HL-60/S4 treated with retinoic acid at 250 ng/mL for 4 days and 3 days (cell line): ENCODE data around the gene KIF25.
"Not testable (repeated sequence)": the region's sequence is repeated elsewhere in the genome, so short reads cannot be mapped to it uniquely, and the experiment has no call there.

ENCODE experiments used
- in situ Hi-C: fragments of 300-500 bp; cut with MboI; formaldehyde crosslinking; loops from 2 replicates; pipeline ENCODE4 v1.7.0; 2022; ENCODE audit warnings: low sequenced_read_pairs

KIF25 gene

DNA sequence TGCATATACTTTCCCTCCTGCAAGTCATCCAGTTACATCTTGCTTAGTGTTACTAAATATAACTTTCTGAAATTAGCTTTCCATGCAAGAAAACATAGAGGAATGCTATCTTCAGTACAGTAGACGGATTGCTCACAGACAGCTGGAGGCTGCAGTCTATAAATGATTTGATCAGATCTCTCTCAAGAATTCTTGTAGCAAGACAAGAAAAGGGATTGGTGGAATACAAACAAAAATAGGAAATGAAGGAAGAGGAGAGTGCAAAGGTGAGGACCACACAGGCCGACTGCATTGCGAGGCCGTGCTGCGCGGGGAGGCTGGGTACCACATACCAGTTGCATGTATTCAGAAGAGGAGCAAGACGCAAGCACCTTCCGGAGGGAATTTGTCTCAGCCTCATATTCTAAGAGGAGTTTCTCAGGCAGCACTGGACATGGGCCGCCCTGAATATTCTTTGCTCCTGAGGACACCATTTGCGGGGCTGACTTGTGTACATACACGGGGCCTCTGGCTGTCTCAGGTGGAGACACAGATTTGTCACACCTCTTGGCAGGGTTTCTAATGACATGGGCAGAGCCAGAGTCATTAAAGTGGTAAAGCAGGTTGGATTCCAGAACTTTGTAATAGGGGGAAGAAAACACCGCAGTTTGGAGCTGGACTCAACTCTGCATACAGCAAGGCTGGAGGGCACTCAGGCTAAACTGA, 22.7 kb upstream of the KIF25 start:
- in situ Hi-C loops: no loop called here

DNA sequence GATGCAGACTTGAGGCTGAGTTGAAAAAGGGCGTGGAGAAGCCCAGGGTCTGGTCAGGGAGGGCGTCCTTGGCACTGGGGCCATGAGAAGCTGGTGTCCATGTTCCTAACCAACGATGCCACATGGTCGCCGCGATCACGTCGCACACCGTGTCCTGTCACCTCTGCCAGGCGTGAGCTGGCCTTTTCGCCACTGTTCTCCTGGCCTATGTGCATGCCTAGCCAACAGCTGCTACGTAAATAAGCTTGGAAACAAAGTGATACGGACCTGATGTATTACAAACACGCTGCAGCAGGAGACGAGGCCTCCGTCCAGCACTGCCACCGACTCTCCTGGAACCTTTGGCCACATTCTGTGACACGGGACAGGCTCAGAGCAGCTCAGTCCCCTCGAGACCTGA, 22.0 kb upstream of the KIF25 start:
- in situ Hi-C loops: no loop called here

DNA sequence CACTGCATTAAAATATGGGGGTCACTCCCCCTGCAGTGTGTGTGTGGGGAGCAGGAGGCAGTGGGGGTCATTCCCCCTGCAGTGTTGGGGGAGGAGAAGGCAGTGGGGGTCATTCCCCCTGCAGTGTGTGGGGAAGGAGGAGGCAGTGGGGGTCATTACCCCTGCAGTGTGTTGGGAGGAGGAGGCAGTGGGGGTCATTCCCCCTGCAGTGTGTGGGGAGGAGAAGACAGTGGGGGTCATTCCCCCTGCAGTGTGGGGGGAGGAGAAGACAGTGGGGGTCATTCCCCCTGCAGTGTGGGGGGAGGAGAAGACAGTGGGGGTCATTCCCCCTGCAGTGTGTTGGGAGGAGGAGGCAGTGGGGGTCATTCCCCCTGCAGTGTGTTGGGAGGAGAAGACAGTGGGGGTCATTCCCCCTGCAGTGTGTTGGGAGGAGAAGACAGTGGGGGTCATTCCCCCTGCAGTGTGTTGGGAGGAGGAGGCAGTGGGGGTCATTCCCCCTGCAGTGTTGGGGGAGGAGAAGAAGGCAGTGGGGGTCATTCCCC, 21.3 kb upstream of the KIF25 start:
- in situ Hi-C loops: not testable (repeated sequence)

- in situ Hi-C loops: no loop called here
Observed at GRCh38 chr6:167976708-167977107, 20.8 kb upstream of the KIF25 start.

GRCh38 chr6:167977717-167978467, 19.6 kb upstream of the KIF25 start:
- in situ Hi-C loops: no loop called here

GRCh38 chr6:167978607-167979006, 18.9 kb upstream of the KIF25 start:
- in situ Hi-C loops: no loop called here

- in situ Hi-C loops: no loop called here
Observed at GRCh38 chr6:167979436-167980139, 17.9 kb upstream of the KIF25 start.

DNA sequence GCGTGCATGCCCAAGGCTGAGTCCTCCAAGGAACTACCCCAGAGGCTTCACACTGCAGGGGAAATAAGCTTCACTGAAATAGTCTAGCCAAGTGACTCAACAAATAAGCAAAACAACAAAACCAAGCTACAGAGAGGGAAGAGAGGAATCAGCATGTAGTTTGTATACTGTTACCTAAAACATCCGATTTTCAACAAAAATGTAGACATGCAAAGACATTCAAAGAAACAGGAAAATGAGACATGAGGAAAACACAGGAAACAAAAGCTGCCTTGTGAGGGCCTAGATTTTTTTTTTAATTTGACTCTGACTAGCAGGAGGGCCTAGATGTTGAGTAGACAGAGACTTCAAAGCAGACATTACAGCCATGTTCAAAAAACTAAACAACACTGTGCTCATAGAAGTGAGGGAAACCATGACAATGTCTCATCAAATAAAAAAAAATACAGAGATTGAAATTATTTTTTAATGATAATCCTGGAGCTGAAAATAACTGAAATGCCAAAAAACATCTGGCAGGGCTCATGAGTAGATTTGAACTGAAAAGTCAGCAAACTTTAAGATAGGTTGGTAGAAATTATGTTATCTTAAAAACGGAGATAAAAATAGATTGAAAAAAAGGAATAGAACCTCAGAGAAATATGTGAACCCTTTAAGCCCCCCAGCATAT, 16.4 kb upstream of the KIF25 start:
- in situ Hi-C loops: no loop called here

GRCh38 chr6:167981916-167982462, 15.5 kb upstream of the KIF25 start:
- in situ Hi-C loops: no loop called here

GRCh38 chr6:167984144-167984719, 13.2 kb upstream of the KIF25 start:
- in situ Hi-C loops: no loop called here

DNA sequence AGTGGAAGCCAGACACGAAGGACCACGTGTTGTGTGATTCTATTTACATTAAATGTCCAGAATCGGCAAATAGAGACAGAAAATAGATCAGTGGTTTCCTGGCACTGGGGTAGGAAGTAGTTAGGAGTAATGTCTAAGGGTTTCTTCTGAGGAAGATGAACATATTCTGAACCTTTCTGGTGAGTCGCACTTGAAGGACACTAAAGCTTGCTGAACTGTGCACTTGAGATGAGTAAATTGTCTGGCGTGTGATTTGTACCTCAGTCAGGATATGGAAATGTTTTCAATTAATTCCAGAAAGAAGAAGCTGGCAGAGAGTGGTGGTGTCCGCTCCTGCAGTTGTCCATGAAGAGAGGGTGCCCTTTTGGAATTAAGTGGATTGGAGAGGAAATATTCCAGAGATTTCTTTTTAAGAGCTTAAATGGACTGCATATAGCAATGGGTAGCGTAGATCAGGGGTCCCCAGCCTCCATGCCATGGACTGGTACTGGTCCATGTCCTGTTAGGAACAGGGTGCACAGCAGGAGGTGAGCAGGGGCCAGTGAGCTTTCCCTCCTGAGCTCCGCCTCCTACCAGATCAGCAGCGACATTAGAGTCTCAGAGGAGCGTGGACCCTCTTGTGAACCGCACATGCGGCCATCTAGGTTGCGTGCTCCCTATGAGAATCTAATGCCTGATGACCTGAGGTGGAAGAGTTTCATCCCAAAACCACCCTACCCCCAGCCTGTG, 12.4 kb upstream of the KIF25 start:
- in situ Hi-C loops: no loop called here

DNA sequence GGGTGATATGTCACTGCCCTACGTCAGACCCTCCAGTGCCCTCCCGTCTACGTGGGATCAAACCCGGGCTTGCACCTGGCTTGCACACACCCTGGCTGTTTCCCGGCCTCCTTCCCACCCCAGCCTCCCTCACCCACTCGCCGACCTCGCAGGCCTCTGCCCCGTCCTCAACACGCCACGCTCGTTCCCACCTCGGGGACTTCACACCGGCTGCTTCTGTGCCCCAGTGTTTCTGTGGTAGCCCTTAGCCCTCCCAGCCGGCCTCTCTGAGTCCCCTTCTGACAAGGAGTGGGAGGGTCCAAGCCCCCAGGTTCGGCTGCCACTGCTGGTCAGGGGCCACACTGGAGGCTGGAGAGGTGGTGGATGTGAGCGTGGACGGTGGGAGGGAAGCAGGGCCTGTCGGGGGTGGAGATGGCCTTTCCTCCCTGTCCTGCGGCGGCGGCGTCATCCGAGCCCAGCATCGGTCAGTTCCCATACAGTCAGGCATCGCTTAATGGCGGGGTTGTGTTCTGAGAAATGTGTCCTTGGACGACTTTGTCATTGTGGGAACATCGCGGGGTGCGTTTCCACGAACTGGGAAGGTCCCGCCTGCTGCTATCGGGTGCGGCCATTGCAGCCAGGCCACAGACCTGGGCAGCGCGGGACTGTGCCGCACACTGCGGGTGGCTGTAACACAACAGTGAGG, 11.4 kb upstream of the KIF25 start:
- in situ Hi-C loops: no loop called here

- in situ Hi-C loops: no loop called here
Observed at GRCh38 chr6:167987396-167988153, 9.9 kb upstream of the KIF25 start.

DNA sequence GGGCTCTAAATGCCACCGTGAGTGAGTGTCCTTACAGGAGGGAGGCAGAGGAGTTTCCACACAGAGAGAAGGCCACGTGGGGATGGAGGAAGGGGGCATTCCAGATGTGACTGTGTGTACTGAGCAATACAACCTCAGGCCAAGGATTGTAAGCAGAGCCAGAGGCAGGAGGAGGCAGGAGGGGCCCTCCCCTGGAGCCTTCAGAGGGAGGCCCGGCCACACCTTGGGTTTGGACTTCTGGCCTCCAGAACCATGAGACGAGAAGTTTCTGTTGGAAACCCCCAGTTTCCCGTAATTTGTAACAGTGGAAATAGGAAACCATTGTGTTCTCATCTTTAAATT, 9.3 kb upstream of the KIF25 start:
- in situ Hi-C loops: no loop called here

DNA sequence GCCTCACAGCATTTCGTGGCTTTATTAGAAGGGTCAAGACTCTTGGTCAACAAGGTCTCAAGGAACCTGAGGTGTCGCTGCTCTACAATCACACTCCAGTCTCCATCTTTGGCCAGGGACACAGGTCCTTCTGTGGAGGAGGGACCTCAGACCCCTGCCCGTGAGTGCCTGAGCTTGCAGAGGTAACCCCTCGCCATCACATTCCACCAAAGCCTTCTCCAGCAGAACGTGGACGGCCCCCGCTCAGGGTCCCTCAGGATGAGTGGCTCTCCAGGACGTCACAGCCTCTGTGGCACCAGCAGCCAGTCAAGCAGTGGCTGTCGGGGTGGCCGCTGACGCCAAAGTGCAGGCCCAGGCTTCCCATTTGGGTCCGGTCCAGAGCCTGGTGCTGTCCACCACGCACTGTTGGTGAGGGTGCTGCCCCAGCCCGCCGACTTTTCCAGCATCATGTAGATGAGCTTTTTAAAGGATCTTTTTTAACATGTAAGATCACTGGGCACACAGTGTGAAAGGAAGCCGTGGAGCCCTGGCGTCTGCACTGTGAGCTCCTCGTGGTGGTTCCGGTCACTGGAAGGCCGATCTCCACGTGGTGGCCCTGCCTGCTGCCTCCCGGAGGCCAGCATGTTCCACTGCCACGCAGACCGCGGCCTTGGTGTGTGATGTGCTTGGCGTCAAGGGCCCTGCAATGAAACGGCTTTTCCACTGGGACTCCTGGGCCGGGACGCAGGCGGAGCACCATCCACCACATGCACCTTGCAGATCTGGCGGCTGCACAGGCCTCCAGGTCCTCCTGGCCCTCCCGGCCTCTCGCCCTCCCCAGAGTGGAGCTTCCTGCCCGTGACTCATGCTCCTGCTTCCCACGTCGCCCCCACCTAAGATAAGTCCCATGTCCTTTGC, 8.3 kb upstream of the KIF25 start:
- in situ Hi-C loops: no loop called here

GRCh38 chr6:167990016-167990945, 7.2 kb upstream of the KIF25 start:
- in situ Hi-C loops: no loop called here

GRCh38 chr6:167993169-167993568, 4.3 kb upstream of the KIF25 start:
- in situ Hi-C loops: no loop called here
